ENCODE measurements around the gene EEF2.
"Not testable (repeated sequence)": the region's sequence is repeated elsewhere in the genome, so short reads cannot be mapped to it uniquely, and the experiment has no call there.

Gene EEF2

GRCh38 chr19:3959766-3960131 lies 25.5 kb downstream of the EEF2 start:
- Mint-ChIP-seq H3K4me3 (no peak overlapping the region), H3K4me1 (ENCODE audit: low read depth) (no peaks in the 10 kb centered on the region), H3K27me3 (ENCODE audit: low read depth) (no peaks in the 10 kb centered on the region), H3K9me3 (no peaks in the 10 kb centered on the region), H3K36me3 (ENCODE audit: low read depth) (peaks cover 7% of the 10 kb centered on the region), H3K27ac (no peak overlapping the region)
- DNase-seq (ENCODE audit: low spot score), result no peak

GRCh38 chr19:3958836-3959765 lies 26.2 kb downstream of the EEF2 start:
- Mint-ChIP-seq H3K4me3 (no peak overlapping the region), H3K27me3 (ENCODE audit: low read depth) (no peaks in the 10 kb centered on the region), H3K36me3 (ENCODE audit: low read depth) (peaks cover 4% of the 10 kb centered on the region), H3K4me1 (ENCODE audit: low read depth) (no peaks in the 10 kb centered on the region), H3K9me3 (no peaks in the 10 kb centered on the region), H3K27ac (no peak overlapping the region)
- no peak for DNase-seq (ENCODE audit: low spot score)

GRCh38 chr19:3955688-3956087 lies 29.6 kb downstream of the EEF2 start:
- Mint-ChIP-seq H3K9me3 (no peaks in the 10 kb centered on the region), H3K27ac (no peak overlapping the region), H3K27me3 (ENCODE audit: low read depth) (no peaks in the 10 kb centered on the region), H3K36me3 (ENCODE audit: low read depth) (no peaks in the 10 kb centered on the region), H3K4me1 (ENCODE audit: low read depth) (no peaks in the 10 kb centered on the region), H3K4me3 (no peak overlapping the region)
- no peak for DNase-seq (ENCODE audit: low spot score)

GRCh38 chr19:3955276-3955675 lies 30.0 kb downstream of the EEF2 start:
- not testable (repeated sequence) for H3K4me1 Mint-ChIP-seq (ENCODE audit: low read depth); H3K36me3 Mint-ChIP-seq (ENCODE audit: low read depth); H3K27ac Mint-ChIP-seq; H3K4me3 Mint-ChIP-seq; H3K27me3 Mint-ChIP-seq (ENCODE audit: low read depth); DNase-seq (ENCODE audit: low spot score); H3K9me3 Mint-ChIP-seq

DNA sequence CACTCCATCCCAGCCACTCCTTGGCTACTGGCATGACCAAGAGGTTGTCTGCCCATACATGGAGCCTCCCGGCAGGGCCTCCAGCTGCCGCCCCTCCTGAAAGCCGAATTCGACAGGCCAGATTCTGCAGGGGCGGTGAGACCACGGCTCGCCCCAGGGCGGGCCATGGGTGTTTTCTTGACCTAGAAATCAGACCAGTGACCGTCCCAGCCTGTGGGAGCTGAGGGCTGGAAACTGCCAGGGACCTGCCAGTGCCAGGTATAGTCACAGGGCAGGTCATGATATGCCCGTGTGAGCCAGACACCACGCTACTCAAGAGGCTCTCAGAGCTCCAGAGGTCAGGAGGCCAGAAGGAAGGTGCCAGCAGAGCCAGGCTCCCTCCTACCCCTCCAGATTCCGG lies 31.2 kb downstream of the EEF2 start:
- H3K9me3 Mint-ChIP-seq, result no peaks in the 10 kb centered on the region
- H3K27ac Mint-ChIP-seq, result no peak overlapping the region
- H3K4me3 Mint-ChIP-seq, result no peak overlapping the region
- DNase-seq (ENCODE audit: low spot score), result no peak
- no peaks in the 10 kb centered on the region for H3K4me1 Mint-ChIP-seq (ENCODE audit: low read depth)
- no peaks in the 10 kb centered on the region for H3K27me3 Mint-ChIP-seq (ENCODE audit: low read depth)
- H3K36me3 Mint-ChIP-seq (ENCODE audit: low read depth), result no peaks in the 10 kb centered on the region

DNA sequence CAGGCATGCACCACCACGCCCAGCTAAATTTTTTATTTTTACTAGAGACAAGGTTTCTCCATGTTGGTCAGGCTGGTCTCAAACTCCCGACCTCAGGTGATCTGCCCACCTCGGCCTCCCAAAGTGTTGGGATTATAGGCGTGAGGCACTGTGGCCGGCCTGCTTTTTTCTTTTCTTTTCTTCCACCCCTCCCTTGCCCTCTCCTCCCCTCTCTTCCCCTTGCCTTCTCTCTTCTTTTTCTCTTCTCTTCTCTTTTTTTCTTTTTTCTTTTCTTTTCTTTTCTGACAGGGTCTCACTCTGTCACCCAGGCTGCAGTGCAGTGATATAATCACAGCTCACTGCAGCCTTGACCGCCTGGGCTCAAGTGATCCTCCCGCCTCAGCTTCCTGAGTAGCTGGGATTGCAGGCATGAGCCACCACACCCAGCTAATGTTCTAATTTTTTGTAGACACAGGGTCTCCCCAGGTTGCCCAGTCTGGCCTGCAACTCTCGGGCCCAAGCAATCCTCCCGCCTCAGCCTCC lies 32.4 kb downstream of the EEF2 start:
- not testable (repeated sequence) for H3K36me3 Mint-ChIP-seq (ENCODE audit: low read depth); H3K9me3 Mint-ChIP-seq; H3K4me1 Mint-ChIP-seq (ENCODE audit: low read depth); DNase-seq (ENCODE audit: low spot score); H3K27me3 Mint-ChIP-seq (ENCODE audit: low read depth); H3K27ac Mint-ChIP-seq; H3K4me3 Mint-ChIP-seq

- H3K4me3 Mint-ChIP-seq, result no peak overlapping the region
Measured at GRCh38 chr19:3950871-3951861, 34.1 kb downstream of the EEF2 start.

GRCh38 chr19:3949997-3950859 lies 35.0 kb downstream of the EEF2 start:
- Mint-ChIP-seq H3K27me3 (ENCODE audit: low read depth) (no peaks in the 10 kb centered on the region), H3K9me3 (no peaks in the 10 kb centered on the region), H3K27ac (no peak overlapping the region), H3K4me3 (no peak overlapping the region), H3K36me3 (ENCODE audit: low read depth) (no peaks in the 10 kb centered on the region), H3K4me1 (ENCODE audit: low read depth) (no peaks in the 10 kb centered on the region)
- DNase-seq (ENCODE audit: low spot score), result no peak

More at GRCh38 chr19:3950871-3951861, 34.1 kb downstream of the EEF2 start:
- Mint-ChIP-seq H3K9me3 (no peaks in the 10 kb centered on the region), H3K27me3 (ENCODE audit: low read depth) (no peaks in the 10 kb centered on the region), H3K36me3 (ENCODE audit: low read depth) (no peaks in the 10 kb centered on the region), H3K27ac (no peak overlapping the region), H3K4me1 (ENCODE audit: low read depth) (no peaks in the 10 kb centered on the region)
- DNase-seq (ENCODE audit: low spot score), result no peak

DNA sequence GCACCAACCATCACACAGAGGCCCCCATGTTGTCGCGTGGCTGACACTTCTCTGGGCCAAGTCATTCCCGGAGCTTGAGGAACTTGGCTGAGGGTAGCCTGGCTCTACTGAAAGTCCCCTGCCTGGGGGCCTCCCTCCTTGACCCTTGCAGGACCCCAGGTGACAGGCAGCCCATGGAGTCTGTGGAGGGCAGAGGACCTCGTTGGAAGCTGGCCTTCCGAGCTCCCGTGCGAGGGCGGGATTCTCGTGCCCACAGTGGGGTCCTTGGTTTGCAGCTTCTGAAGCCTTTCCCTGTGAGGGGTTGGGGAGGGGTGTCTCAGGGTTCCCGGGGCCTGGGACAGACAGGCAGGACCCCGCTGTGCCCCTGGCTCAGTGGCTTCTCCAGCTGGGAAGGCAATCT lies 36.0 kb downstream of the EEF2 start:
- H3K4me3 Mint-ChIP-seq, result no peak overlapping the region
- no peak for DNase-seq (ENCODE audit: low spot score)
- H3K27ac Mint-ChIP-seq, result no peak overlapping the region
- no peaks in the 10 kb centered on the region for H3K27me3 Mint-ChIP-seq (ENCODE audit: low read depth)
- no peaks in the 10 kb centered on the region for H3K36me3 Mint-ChIP-seq (ENCODE audit: low read depth)
- H3K4me1 Mint-ChIP-seq (ENCODE audit: low read depth), result peaks cover under 1% of the 10 kb centered on the region
- H3K9me3 Mint-ChIP-seq, result no peaks in the 10 kb centered on the region

GRCh38 chr19:3947316-3947933 lies 37.8 kb downstream of the EEF2 start:
- not testable (repeated sequence) for H3K36me3 Mint-ChIP-seq (ENCODE audit: low read depth); H3K4me1 Mint-ChIP-seq (ENCODE audit: low read depth); H3K4me3 Mint-ChIP-seq; DNase-seq (ENCODE audit: low spot score); H3K27me3 Mint-ChIP-seq (ENCODE audit: low read depth); H3K27ac Mint-ChIP-seq; H3K9me3 Mint-ChIP-seq

DNA sequence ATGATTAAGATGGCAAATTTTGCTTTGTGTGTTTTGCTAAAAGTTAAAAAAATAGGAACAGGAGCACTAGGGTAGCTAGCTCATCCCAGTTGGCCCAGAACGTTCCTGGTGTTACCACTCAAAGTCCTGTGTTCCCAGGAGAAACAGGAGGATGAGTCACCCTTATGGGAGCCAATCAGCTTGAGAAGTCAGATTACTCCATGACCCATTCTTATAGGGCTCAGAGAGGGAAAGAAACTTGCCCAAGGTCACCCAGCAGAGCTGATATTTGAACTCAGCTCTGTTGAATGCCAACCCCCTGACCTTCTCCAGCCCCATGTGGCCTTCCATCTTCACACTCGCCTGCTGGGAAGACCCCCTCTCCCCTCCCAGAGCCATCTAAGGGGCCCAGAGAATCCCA lies 39.4 kb downstream of the EEF2 start:
- no peak for DNase-seq (ENCODE audit: low spot score)
- no peak overlapping the region for H3K27ac Mint-ChIP-seq
- H3K4me3 Mint-ChIP-seq, result no peak overlapping the region
- no peaks in the 10 kb centered on the region for H3K9me3 Mint-ChIP-seq
- no peaks in the 10 kb centered on the region for H3K36me3 Mint-ChIP-seq (ENCODE audit: low read depth)
- no peaks in the 10 kb centered on the region for H3K27me3 Mint-ChIP-seq (ENCODE audit: low read depth)
- peaks cover 3% of the 10 kb centered on the region for H3K4me1 Mint-ChIP-seq (ENCODE audit: low read depth)

DNA sequence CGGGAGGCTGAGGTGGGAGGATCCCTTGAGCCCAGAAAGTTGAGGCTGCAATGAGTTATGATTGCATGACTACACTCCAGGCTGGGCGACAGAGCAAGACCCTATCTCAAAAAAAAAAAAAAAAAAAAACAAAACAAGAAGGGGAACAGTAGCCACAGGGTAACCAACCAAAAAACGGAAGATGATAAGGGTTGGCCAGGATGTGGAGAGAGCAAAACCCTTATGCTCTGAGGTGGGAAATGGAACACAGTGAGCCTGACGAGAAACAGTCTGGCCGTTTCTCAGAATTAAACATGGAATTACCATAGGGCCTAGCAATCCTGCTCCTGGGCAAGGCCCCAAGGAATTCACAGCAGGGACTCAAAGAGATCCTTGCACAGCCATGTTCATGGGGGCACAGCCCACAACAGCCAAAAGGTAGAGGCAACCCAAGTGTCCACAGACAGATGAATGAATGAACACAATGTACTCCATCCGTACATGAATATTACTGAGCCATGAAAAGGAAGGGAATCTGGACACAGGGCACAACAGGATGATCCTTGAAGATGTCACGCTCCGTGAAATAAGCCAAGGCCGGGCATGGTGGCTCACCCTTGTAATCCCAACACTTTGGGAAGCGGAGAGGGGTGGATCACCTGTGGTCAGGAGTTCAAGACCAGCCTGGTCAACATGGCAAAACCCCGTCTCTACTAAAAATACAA lies 41.1 kb downstream of the EEF2 start:
- no peak overlapping the region for H3K4me3 Mint-ChIP-seq
- peaks cover 3% of the 10 kb centered on the region for H3K4me1 Mint-ChIP-seq (ENCODE audit: low read depth)
- H3K27ac Mint-ChIP-seq, result no peak overlapping the region
- H3K36me3 Mint-ChIP-seq (ENCODE audit: low read depth), result no peaks in the 10 kb centered on the region
- no peaks in the 10 kb centered on the region for H3K9me3 Mint-ChIP-seq
- no peak for DNase-seq (ENCODE audit: low spot score)
- no peaks in the 10 kb centered on the region for H3K27me3 Mint-ChIP-seq (ENCODE audit: low read depth)
